Activated naive CD8-positive, alpha-beta T cell treated with anti-CD3 and anti-CD28 coated beads, Interleukin-2, amount 50 U/mL, for 24 hours (primary cell): ENCODE data around the gene MTCH1.
A peak's percentile ranks its signal among the peaks of the same experiment; 100 is the strongest.

Experiments
- ATAC-seq: fragments of 150-1000 bp; cut with Tn5 transposase; one replicate; pipeline ENCODE4 v1.10.0; 2021
- DNase-seq: peaks from one replicate; pipeline ENCODE4 v3.0.0; 2021
- H3K27ac Mint-ChIP-seq: one replicate; pipeline ENCODE4 v1.8.0; 2021; ENCODE audit warnings: mild to moderate bottlenecking, mixed read lengths
- H3K27me3 Mint-ChIP-seq: one replicate; pipeline ENCODE4 v1.8.0; 2021; ENCODE audit warnings: mixed read lengths
- H3K36me3 Mint-ChIP-seq: one replicate; pipeline ENCODE4 v1.8.0; 2021; ENCODE audit warnings: low read depth, mixed read lengths
- H3K4me1 Mint-ChIP-seq: one replicate; pipeline ENCODE4 v1.8.0; 2021; ENCODE audit warnings: mixed read lengths
- H3K4me3 Mint-ChIP-seq: one replicate; pipeline ENCODE4 v1.8.0; 2021; ENCODE audit warnings: mild to moderate bottlenecking, moderate library complexity, mixed read lengths
- H3K9me3 Mint-ChIP-seq: one replicate; pipeline ENCODE4 v1.8.0; 2021; ENCODE audit warnings: mixed read lengths

The MTCH1 gene

DNA sequence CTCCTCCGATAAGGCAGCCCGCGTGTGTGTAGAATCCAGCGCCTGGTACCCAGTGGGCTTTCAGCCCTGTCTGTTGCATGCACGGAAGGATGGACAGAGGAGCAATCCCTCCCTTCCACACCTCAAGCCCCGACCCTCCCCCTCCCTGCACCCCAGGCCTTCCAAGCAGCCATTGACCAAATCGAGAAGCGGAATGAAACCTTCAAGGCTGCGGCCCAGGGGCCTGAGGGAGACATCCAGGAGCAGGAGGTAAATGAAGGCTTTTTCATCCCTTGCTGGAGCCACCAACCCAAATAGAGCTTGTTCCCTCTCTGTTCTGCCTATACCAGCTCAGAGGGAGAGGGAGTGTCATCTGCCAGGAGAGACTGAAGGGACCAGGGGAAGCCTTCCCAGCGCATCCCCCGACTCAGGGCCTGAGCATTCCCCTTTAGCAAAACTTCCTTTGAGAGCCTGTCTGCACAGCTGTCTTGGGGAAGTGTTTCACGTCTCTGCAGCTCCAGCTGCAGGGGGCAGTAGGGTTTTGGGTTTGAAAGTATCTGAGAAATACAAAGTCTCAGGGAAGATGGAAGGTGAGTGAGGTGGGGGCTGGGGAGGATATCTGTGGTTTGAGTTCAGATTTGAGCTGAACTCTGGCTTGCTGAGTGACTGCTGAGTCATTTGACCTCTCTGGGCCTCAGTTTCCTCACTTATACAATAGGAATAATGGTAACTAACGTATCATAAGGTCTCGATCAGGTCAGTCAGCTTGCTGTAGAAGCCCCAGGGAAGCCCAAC is 35.5 kb upstream of the MTCH1 start:
- H3K4me1 Mint-ChIP-seq, result peaks cover 64% of the 10 kb centered on the region
- H3K27me3 Mint-ChIP-seq, result no peaks in the 10 kb centered on the region
- H3K36me3 Mint-ChIP-seq, result no peaks in the 10 kb centered on the region
- H3K27ac Mint-ChIP-seq, result peak overlapping the region; percentile 68
- no peak overlapping the region for H3K4me3 Mint-ChIP-seq
- peak; percentile 72 for DNase-seq
- ATAC-seq, result peak; percentile 26
- no peaks in the 10 kb centered on the region for H3K9me3 Mint-ChIP-seq

DNA sequence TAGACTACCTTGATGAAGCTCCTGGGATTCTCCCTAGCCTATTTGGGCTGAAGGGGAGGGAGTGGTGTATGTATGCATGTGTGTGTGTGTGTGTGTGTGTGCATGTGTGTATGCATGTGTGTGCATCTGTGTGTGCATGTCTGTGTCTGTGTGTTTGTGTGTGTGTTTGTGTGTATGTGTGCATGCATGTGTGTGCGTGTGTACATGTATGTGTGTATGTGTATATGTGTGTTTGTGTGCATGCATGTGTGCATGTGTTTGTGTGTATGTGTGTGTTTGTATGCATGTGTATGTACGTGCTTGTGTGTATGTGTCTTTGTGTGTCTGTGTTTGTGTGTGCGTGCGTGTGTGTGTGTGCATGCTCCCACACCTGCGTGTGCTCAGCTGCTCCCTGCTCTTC is 34.8 kb upstream of the MTCH1 start:
- Mint-ChIP-seq H3K4me1 (peaks cover 57% of the 10 kb centered on the region), H3K4me3 (no peak overlapping the region), H3K27me3 (no peaks in the 10 kb centered on the region), H3K9me3 (no peaks in the 10 kb centered on the region), H3K27ac (no peak overlapping the region), H3K36me3 (no peaks in the 10 kb centered on the region)
- ATAC-seq (no peak), DNase-seq (no peak)

DNA sequence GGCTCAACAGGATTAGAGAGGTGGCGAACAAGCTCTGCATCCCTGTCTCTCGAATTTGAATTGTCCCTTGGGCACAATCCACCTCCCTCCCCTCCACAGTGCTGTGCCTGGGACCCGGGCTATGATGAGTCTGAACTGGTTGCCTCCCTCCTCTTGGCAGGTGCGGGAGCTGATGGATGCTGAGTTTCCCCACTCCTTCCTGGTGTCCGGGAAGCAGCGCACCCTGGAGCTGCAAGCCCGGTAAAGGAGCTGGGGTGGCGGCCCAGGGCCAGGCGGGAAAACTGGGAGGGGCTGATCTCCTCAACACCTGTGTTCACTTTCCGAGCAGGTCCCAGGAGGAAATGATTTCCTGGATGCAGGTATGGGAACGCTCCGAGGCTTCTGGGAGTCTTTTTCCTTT is 34.4 kb upstream of the MTCH1 start:
- Mint-ChIP-seq H3K27me3 (no peaks in the 10 kb centered on the region), H3K4me3 (no peak overlapping the region), H3K4me1 (peaks cover 53% of the 10 kb centered on the region), H3K36me3 (no peaks in the 10 kb centered on the region), H3K9me3 (no peaks in the 10 kb centered on the region), H3K27ac (no peak overlapping the region)
- no peak for DNase-seq
- ATAC-seq, result no peak

DNA sequence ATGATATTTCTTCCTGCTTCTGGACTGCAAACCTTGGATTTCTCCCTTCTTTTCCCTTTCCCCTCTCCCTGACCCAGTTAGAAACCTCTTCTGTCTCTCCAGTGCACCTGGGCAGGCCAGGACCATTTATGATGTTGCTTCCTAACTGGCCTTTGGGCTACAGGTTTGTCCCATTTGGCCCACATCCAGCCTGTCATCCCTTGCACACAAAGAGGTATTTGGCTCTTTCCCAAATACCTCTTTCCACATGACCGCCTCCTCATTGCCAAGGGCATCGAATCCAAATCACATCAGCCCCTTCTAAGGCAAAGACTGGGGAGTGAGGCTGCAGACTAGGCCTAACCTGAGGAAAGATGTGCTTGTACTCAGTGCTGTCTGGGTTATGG is 33.1 kb upstream of the MTCH1 start:
- Mint-ChIP-seq H3K36me3 (no peaks in the 10 kb centered on the region), H3K27ac (peak overlapping the region; percentile 46), H3K4me1 (peaks cover 41% of the 10 kb centered on the region), H3K27me3 (no peaks in the 10 kb centered on the region), H3K9me3 (no peaks in the 10 kb centered on the region), H3K4me3 (no peak overlapping the region)
- no peak for DNase-seq
- no peak for ATAC-seq

DNA sequence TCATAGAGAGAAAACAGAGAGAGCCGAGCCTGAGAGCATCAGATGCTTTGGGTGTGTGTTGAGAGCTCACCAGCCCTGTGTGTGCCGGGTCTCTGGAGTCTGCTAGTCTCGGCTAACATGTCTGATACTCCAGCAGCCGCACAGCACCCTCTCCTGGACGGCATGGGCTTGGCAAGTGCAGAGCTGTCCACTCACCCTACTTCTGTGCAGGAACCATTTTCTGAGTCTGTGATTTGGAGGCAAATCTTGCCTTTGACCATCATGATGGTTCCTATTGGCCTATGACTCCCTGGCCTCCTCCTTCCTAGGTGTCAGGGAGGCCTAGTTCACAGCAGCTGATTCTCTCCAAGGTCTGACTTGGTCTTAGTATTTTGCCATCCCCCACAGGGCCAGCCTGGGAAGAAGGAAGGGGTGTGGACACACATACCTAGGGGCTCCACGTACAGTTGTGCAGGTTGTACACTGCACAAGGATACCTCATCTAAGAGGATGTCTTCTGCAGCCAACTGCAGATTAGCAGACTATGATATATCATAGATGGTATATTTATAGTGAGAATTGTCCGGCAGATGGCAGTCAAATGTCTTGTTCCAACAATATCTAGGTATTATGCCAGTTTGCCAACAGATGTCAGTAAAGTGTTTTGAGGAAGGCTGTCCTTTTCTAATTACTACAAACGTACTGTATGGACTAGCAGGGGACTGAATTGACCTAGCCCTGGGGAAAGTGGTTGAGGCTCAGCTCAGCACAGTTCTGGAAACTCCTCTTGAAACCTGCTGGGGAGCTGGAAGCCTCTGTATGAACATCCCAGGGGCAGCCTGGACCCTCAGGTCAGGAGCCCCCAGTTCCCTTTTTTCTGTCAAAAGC is 32.4 kb upstream of the MTCH1 start:
- H3K4me3 Mint-ChIP-seq, result no peak overlapping the region
- H3K36me3 Mint-ChIP-seq, result no peaks in the 10 kb centered on the region

DNA sequence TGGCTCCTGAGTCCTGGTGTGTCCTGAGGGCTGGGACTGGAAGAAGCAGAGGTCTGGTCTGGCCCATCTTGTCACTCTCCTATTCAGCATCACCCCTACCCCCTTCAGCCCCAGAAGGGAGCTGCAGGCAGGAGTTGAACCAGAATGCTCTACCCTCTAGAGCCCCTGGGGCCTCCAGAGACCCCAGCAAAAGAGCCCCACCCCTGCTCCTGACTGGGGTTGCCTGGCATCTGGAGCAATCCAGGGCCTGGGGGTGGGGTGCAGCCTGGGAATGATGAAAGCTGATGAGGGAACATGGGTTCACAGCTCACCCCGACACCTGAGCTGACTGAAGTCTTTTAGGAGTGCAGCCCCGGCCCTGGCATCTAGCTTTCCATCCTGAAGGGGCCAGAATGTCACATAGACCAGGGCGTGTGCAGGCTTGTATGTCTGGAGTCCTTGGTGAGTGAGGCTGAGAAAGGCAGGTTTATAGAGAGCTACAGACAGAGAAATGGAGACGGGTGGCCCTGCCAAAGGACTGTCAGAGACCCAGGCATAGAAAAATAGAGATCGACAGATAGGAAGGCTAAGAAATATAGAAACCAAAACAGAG is 31.7 kb upstream of the MTCH1 start:
- no peak overlapping the region for H3K4me3 Mint-ChIP-seq
- H3K4me1 Mint-ChIP-seq, result peaks cover 28% of the 10 kb centered on the region
- no peak overlapping the region for H3K27ac Mint-ChIP-seq
- DNase-seq (no peak), ATAC-seq (no peak)
- H3K9me3 Mint-ChIP-seq, result no peaks in the 10 kb centered on the region
- no peaks in the 10 kb centered on the region for H3K27me3 Mint-ChIP-seq
- no peaks in the 10 kb centered on the region for H3K36me3 Mint-ChIP-seq

More for the DNA sequence above, 32.4 kb upstream of the MTCH1 start:
- H3K4me1 Mint-ChIP-seq, result peaks cover 35% of the 10 kb centered on the region
- DNase-seq (peak; percentile 91), ATAC-seq (peak; percentile 94)
- no peaks in the 10 kb centered on the region for H3K27me3 Mint-ChIP-seq
- peak overlapping the region; percentile 46 for H3K27ac Mint-ChIP-seq
- no peaks in the 10 kb centered on the region for H3K9me3 Mint-ChIP-seq

DNA sequence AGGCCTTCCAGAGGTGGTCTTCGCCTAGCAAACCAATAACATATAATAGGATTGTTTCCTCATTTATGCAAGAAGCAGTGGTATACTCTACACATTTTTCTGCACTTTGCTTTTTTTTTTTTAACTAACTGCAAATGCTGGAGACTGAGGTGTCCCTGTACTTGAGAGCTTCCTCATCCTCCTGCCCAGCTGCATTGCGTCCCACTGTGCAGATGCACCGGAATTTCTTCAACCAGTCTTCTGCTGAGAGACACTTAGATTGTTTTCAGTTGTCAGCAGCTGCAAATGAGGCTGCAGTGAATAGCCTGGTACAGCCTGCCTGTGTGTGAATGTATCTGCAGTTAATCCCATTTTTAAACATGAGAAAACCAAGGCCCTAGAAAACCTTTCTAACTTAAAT is 31.0 kb upstream of the MTCH1 start:
- ATAC-seq (no peak), DNase-seq (no peak)
- Mint-ChIP-seq H3K9me3 (no peaks in the 10 kb centered on the region), H3K4me3 (no peak overlapping the region), H3K4me1 (peaks cover 23% of the 10 kb centered on the region), H3K36me3 (no peaks in the 10 kb centered on the region), H3K27ac (no peak overlapping the region), H3K27me3 (no peaks in the 10 kb centered on the region)

DNA sequence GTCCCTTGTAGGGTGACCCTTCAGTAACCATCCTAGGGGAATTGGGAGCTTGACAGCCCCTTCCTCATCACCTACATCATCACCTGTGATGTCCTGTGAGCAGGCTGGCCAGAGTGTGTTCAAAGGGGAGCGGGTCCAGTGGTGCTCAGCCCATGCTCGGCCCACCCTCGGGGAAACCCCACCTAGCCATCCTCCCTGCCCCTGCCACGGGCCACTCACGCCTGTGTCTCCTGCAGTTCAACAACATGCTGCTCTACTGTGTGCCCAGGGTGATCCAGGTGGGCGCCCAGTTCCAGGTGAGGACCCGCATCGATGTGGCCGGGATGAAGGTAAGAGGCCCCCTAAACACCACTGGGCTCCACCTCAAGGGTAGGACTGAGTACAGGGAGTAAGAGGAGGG is 29.5 kb upstream of the MTCH1 start:
- no peaks in the 10 kb centered on the region for H3K27me3 Mint-ChIP-seq
- no peak for DNase-seq
- no peak overlapping the region for H3K27ac Mint-ChIP-seq
- ATAC-seq, result no peak
- peaks cover 17% of the 10 kb centered on the region for H3K4me1 Mint-ChIP-seq
- H3K36me3 Mint-ChIP-seq, result no peaks in the 10 kb centered on the region
- H3K9me3 Mint-ChIP-seq, result no peaks in the 10 kb centered on the region
- H3K4me3 Mint-ChIP-seq, result no peak overlapping the region

DNA sequence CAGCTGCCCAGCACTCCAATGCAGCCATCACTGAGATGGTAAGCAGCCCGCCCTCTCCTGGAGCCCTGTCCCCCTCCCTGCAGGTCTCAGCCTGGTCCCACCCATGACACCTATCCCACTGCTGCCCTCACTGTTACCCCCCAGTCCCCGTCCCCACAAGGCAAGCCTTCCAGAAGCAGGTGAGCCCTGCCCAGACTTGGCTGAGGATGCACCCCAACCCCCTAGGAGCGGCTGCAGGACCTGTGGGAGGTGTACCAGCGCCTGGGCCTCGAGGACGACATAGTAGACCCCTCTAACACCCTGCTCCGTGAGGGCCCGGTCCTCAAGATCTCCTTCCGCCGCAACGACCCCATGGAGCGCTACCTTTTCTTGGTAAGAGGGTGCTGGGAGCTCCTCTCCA is 28.7 kb upstream of the MTCH1 start:
- no peaks in the 10 kb centered on the region for H3K27me3 Mint-ChIP-seq
- no peaks in the 10 kb centered on the region for H3K9me3 Mint-ChIP-seq
- no peak for ATAC-seq
- peaks cover 17% of the 10 kb centered on the region for H3K4me1 Mint-ChIP-seq
- no peaks in the 10 kb centered on the region for H3K36me3 Mint-ChIP-seq
- H3K4me3 Mint-ChIP-seq, result no peak overlapping the region
- no peak overlapping the region for H3K27ac Mint-ChIP-seq
- DNase-seq, result no peak

DNA sequence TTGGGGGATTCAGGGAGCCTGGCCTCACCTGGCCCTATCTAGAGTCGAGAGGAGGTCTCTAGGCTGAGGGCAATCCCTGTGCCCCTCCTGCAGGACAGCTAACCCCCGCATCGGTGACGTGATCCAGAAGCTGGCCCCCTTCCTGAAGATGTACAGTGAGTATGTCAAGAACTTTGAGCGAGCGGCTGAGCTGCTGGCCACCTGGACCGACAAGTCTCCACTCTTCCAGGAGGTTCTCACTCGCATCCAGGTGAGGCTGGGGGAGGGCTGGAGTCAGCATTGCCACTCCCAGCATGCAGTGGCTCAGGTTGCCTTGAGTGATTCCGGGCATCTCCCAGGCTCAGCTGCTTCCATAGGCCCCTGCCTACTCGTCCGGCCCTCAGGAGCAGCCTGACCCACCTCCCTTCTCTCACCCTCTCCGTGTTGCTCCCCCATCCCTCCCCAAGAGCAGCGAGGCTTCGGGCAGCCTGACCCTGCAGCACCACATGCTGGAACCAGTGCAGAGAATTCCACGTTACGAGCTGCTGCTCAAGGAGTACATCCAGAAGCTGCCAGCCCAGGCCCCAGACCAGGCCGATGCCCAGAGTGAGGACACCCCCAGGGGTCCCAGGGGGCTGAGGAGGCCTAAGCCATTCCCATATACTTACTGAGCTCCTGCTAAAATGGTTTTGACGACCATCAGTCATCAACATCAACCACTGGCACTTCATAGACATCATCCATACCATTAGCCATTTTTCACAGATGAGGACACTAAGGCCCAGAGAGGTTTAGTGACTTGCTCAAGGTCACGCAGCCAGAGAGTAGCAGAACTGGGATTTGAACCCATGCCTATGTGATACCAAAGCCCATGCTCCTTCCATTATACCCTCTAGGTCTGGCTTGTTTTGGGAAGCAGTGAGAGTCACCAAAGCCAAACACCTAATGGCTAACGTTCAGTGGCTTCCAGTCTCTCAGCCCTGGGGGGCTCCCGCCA is 27.8 kb upstream of the MTCH1 start:
- peaks cover 12% of the 10 kb centered on the region for H3K4me1 Mint-ChIP-seq
- DNase-seq, result no peak
- no peaks in the 10 kb centered on the region for H3K9me3 Mint-ChIP-seq
- no peak for ATAC-seq
- H3K4me3 Mint-ChIP-seq, result no peak overlapping the region
- no peaks in the 10 kb centered on the region for H3K27me3 Mint-ChIP-seq
- H3K27ac Mint-ChIP-seq, result no peak overlapping the region
- H3K36me3 Mint-ChIP-seq, result no peaks in the 10 kb centered on the region

DNA sequence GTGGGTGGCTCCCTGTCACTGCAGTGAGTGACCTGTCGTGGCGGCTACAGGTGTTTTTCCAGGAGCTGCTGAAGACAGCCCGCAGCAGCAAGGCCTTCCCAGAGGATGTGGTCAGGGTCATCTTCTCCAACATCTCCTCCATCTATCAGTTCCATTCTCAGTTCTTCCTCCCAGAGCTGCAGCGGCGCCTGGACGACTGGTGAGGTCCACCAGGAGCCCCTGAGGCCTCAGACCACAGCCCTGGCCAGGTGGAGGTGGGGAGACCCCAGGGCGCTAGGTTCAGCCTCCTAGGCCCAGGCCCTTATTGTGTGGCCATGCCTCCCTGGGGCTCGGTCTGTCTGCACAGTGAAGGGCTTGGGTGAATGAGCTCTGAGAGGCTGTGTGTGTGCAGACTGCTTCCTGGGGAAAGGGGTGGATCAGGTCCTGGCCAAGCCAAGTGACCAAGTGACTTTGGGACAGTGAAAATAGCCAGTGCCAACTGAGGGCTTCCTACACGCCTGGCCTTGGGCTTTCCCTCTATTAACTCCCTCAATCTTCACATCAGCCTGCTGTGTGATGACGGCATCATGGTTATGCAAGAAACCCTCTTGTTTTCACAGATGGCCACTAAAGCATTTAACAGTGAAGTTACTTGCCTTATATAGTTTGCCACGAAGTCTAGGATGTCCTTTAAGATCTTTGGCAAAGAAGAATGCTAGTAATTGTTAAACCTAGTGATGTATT is 25.8 kb upstream of the MTCH1 start:
- Mint-ChIP-seq H3K4me3 (no peak overlapping the region), H3K27ac (no peak overlapping the region), H3K9me3 (no peaks in the 10 kb centered on the region), H3K27me3 (no peaks in the 10 kb centered on the region), H3K4me1 (peaks cover 5% of the 10 kb centered on the region), H3K36me3 (no peaks in the 10 kb centered on the region)
- ATAC-seq, result no peak
- no peak for DNase-seq

DNA sequence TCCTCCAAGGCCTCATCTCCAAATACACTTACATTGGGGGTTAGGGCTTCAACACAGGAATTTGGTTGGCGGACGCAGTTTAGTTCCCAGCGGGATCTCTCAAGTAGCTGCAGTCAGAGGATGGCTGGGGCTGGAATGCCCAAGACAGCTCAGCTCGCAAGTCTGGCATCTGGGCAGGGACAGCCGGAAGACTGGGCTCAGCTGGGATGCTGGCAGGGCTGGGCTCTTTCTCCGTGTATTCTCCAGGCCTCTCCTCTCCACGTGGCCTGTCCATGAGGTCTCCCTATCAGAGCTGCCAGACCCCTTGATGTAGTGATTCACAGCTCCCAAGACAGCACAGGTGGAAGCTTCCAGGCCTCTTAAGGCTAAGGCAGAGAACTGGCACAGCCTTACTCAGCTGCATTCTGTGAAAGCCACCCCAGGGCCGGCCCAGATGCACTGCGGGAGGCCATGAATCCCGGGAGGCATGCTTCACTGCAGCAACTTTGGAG is 24.5 kb upstream of the MTCH1 start:
- Mint-ChIP-seq H3K4me3 (no peak overlapping the region), H3K27me3 (no peaks in the 10 kb centered on the region), H3K9me3 (no peaks in the 10 kb centered on the region), H3K27ac (no peak overlapping the region), H3K36me3 (no peaks in the 10 kb centered on the region), H3K4me1 (peaks cover 16% of the 10 kb centered on the region)
- DNase-seq (no peak), ATAC-seq (no peak)
